ACC112 (cell line): ENCODE measurements around the gene MTX3.

Experiments
- H2AFZ ChIP-seq: fragments of 200-600 bp; sonication (generic); one replicate; pipeline ENCODE4 v1.6.0; 2017; ENCODE audit warnings: antibody characterized with exemption, low read length; ENCODE audit not compliant: unreplicated experiment
- H3K27ac ChIP-seq: fragments of 200-600 bp; sonication (generic); 2 replicates; pipeline ENCODE4 v1.5.1; 2014; ENCODE audit warnings: low read depth, mild to moderate bottlenecking, antibody characterized with exemption, low read length, moderate library complexity
- H3K27me3 ChIP-seq: fragments of 200-600 bp; sonication (generic); 2 replicates; pipeline ENCODE4 v1.6.1; 2014; ENCODE audit warnings: mild to moderate bottlenecking, antibody characterized with exemption, low read length, moderate library complexity, mixed read lengths; ENCODE audit not compliant: insufficient read depth
- H3K36me3 ChIP-seq: fragments of 200-600 bp; sonication (generic); 2 replicates; pipeline ENCODE4 v1.6.1; 2016; ENCODE audit warnings: mild to moderate bottlenecking, antibody characterized with exemption, low read length, moderate library complexity, mixed read lengths; ENCODE audit not compliant: insufficient read depth
- H3K4me1 ChIP-seq: fragments of 200-600 bp; sonication (generic); one replicate; pipeline ENCODE4 v1.6.1; 2016; ENCODE audit warnings: low read length, mixed read lengths; ENCODE audit not compliant: insufficient read depth, unreplicated experiment, control insufficient read depth
- H3K4me3 ChIP-seq: fragments of 200-600 bp; sonication (generic); 2 replicates; pipeline ENCODE4 v1.5.1; 2014; ENCODE audit warnings: mild to moderate bottlenecking, low read depth, low read length
- H3K79me2 ChIP-seq: fragments of 200-600 bp; sonication (generic); one replicate; pipeline ENCODE4 v1.6.0; 2016; ENCODE audit warnings: low read length; ENCODE audit not compliant: control insufficient read depth, unreplicated experiment, insufficient read depth

The MTX3 gene

DNA sequence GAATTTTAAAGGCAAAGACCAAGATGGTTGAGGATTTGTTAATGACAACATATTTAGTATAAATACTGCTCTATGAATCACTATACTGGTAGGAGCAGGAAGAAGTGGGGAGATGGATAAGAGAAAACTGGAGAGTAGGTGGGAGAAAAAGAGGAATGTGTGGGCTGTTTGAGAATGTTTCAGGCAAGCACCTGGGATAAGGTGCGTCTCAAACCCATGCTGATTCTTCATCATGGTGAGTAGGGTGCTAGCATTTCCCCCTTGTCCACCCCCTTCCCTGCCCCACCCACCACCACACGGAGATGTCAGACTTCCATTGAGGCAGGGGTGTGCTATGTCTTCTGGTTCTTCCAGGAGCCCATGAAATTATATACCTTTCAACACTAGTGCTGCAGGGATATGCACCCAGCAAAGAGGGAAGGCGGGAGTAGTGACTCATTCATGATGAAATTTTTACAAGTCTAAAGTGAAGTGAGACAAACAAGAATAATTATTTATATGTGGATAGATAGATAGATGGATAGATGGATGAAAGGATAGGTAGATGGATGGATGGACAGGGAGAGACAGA, 54.3 kb downstream of the MTX3 start:
- Histone ChIP-seq H3K79me2 (no peaks in the 10 kb centered on the region), H3K4me3 (no peak overlapping the region), H2AFZ (no peak overlapping the region), H3K27me3 (peaks cover 26% of the 10 kb centered on the region; the same call in 1 of the 2 replicates), H3K27ac (no peak overlapping the region), H3K4me1 (no peaks in the 10 kb centered on the region), H3K36me3 (no peaks in the 10 kb centered on the region)

DNA sequence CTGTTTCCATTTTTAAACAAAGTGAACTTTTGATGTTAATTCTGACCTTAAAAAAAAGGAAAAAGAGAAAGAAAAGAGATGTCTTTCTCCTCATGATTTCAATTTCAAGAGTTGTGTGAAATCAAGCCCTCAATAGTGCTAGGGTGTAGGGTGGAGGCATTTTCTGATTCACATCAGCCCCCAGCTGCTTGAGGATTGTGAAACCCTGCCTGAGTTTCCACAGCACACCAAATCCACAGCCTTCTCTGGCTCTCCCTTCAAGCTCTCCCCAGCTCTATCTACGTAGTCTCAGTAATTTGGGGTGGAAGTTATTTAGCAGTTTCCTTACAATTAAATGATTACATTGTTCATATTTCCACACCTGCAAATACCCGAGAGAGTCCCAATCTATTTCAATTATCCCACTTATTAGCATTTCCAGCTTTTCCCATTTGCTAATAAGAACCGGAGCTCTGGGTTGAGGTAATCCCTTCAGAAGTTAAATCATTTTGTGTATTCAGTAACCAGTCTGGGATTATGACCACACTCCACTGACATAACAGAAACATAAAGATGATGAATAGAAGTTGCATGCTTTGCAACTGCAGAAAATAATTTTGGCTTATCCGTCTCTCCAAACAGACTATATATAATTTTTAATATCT, 54.9 kb downstream of the MTX3 start:
- Histone ChIP-seq H3K79me2 (no peaks in the 10 kb centered on the region), H3K36me3 (no peaks in the 10 kb centered on the region), H2AFZ (no peak overlapping the region), H3K4me1 (no peaks in the 10 kb centered on the region), H3K4me3 (no peak overlapping the region), H3K27me3 (peaks cover 26% of the 10 kb centered on the region; the same call in 1 of the 2 replicates), H3K27ac (no peak overlapping the region)

DNA sequence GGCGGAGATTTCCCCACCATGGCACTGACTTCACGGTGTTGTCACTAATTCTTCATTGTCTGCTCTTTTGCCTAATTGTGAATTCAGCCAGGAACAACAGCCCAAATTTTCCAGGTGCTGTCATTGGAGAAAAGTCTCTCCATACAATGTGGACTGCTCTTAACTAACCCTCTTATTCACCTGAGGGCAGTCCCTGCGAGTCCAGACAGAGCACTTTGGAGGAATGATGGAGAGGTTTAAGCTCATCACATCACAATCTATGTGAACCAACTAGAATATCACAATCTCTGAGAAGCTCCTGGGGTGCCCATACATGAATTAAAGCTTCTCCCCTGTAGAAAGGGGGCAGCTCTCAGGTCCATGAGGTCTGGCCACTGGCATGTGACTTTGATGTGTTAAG, 56.4 kb downstream of the MTX3 start:
- H3K4me1 ChIP-seq = no peaks in the 10 kb centered on the region
- no peaks in the 10 kb centered on the region for H3K79me2 ChIP-seq
- no peak overlapping the region for H3K4me3 ChIP-seq
- H2AFZ ChIP-seq = no peak overlapping the region
- H3K27ac ChIP-seq = no peak overlapping the region
- H3K36me3 ChIP-seq = no peaks in the 10 kb centered on the region
- H3K27me3 ChIP-seq = peaks cover 26% of the 10 kb centered on the region; the same call in 1 of the 2 replicates

DNA sequence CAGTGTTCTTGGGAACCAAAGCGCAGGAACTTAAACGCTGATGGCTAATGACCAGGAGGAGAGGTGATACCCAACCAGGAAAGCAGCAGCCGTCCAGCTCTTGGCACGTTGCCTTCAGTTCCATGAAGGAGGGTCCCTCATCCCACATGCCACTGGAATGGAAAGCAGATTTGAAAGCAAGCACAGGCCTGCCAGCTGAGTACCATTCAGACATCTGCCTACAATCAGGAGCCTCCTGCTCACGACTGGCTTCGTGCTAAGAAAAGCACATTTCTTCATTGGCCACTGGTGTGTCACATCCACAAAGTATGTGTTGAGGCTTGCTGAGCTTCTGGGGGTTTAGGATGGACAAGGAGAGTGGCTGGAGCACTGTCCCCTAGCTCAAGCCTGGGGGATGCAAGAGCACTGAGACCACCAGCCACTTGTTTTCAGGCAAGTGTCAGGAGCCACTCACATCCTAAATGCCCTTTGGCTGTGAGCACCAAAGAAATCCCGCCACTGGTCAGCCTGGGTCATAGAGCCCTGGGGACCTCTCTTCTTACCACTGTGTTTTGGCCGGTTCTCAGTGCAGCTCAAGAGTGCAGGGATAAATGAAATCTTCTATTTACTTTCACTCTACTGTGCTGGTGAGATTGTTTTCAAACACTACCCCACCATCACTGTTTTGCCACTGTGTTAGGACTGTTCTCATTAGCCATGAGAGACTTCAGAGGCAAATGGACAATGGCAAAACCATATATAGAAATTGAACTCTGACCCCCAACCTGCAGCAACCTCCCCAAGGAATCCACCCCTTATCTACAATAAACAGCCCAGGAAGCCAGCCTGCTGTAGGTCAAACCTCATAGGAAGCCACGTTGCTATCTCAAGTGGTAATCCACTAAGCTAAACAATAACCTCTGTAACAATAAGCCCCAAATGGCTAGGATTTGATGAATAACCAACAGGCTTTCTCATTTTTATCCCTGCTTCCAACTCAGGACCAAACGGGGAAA, 58.3 kb downstream of the MTX3 start:
- H3K4me1 ChIP-seq = no peaks in the 10 kb centered on the region
- no peaks in the 10 kb centered on the region for H3K36me3 ChIP-seq
- H3K27me3 ChIP-seq = peaks cover 44% of the 10 kb centered on the region
- H3K4me3 ChIP-seq = no peak overlapping the region
- H3K79me2 ChIP-seq = no peaks in the 10 kb centered on the region
- no peak overlapping the region for H3K27ac ChIP-seq
- no peak overlapping the region for H2AFZ ChIP-seq

DNA sequence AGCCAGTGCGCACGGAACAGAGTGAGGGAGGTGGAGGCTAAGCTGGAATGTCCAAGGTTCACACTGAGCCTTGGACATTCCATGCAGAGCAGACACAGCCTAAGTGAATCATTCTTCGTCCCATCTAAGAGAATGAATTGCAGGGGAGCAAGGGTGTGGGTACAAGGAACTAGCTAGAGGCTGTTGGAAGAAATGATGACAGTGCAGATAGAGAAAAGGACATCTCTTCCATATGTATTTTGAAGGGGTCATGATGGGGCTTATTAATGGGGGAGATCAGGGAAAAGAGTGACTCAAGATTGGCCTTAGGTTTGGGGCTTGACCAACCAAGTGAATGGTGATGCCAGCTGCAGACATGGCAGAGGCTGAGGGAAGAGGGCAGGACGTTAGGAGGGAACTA, 59.2 kb downstream of the MTX3 start:
- H3K27ac ChIP-seq = no peak overlapping the region
- H3K4me3 ChIP-seq = no peak overlapping the region
- no peaks in the 10 kb centered on the region for H3K36me3 ChIP-seq
- H2AFZ ChIP-seq = no peak overlapping the region
- peaks cover 52% of the 10 kb centered on the region for H3K27me3 ChIP-seq
- H3K79me2 ChIP-seq = no peaks in the 10 kb centered on the region
- no peaks in the 10 kb centered on the region for H3K4me1 ChIP-seq

DNA sequence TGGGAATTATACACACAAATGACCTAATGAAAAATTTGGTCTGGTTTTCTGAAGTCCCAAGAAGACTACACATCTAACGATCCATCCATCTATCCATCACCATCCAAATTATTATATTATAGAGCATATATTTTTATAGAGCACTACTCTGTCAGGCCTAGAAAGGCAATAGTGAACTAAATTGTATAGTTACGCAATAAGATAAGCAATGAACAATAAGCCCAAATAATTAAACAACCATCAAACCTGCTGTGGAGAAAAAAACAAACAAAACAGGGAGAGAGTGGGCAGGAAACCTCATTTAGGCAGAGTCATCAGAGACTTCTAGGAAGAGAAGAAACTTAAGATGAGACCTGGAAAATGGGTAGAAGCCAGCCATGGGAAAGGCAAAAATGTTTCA, 59.7 kb downstream of the MTX3 start:
- H3K79me2 ChIP-seq = no peaks in the 10 kb centered on the region
- H3K36me3 ChIP-seq = no peaks in the 10 kb centered on the region

DNA sequence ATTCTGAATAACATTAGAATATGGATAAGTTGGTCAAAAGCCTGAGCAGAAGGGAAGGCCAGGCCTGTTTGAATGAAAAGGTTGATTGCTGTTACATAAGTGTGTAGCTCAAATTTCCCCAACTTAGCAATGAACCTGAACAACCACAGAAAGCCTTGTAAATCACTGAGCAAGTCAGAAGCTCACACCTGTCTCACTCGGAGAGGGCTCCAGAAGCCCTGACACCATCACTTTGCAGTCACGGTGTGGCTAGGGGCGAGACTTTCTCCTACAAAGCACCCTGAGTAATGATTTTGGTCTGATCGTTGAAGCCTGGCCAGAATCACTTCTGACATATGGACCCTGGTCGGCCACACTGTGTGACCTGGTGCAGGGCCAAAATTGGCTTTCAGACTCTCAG, 62.0 kb downstream of the MTX3 start:
- H3K36me3 ChIP-seq = no peaks in the 10 kb centered on the region
- no peak overlapping the region for H3K27ac ChIP-seq
- H3K79me2 ChIP-seq = no peaks in the 10 kb centered on the region
- no peak overlapping the region for H3K4me3 ChIP-seq
- H3K27me3 ChIP-seq = peaks cover 67% of the 10 kb centered on the region
- H2AFZ ChIP-seq = no peak overlapping the region
- H3K4me1 ChIP-seq = no peaks in the 10 kb centered on the region

More for the DNA sequence above, 59.7 kb downstream of the MTX3 start:
- H3K4me1 ChIP-seq = no peaks in the 10 kb centered on the region
- H3K4me3 ChIP-seq = no peak overlapping the region
- H3K27ac ChIP-seq = no peak overlapping the region
- H2AFZ ChIP-seq = no peak overlapping the region
- H3K27me3 ChIP-seq = peaks cover 56% of the 10 kb centered on the region
